Activated T-helper 2 cell treated with anti-CD3 and anti-CD28 coated beads, Interferon-gamma antibody, Interleukin-2, Interleukin-4, amounts not matched to agents 10 μg/mL and 5 μg/mL and 100 μg/mL, durations not matched to agents 14 hours and 24 hours and 36 hours (primary cell): ENCODE data around the gene CRLF1. TPM values are rescaled to one million over a fixed set of nuclear protein-coding genes. Genes with fewer than 3 reads are reported as not detected.

Experiments used
- DNase-seq: peaks from one replicate; pipeline ENCODE4 v3.0.0; 2021; ENCODE audit warnings: low spot score
- H3K27ac Mint-ChIP-seq: one replicate; pipeline ENCODE4 v1.8.0; 2021; ENCODE audit warnings: mixed read lengths
- H3K27me3 Mint-ChIP-seq: one replicate; pipeline ENCODE4 v1.8.0; 2021; ENCODE audit warnings: low read depth, mixed read lengths
- H3K36me3 Mint-ChIP-seq: one replicate; pipeline ENCODE4 v1.8.0; 2021; ENCODE audit warnings: low read depth, mixed read lengths
- H3K4me1 Mint-ChIP-seq: one replicate; pipeline ENCODE4 v1.8.0; 2021; ENCODE audit warnings: low read depth, mixed read lengths
- H3K4me3 Mint-ChIP-seq: one replicate; pipeline ENCODE4 v1.8.0; 2021; ENCODE audit warnings: low read depth, mild to moderate bottlenecking, moderate library complexity, mixed read lengths
- H3K9me3 Mint-ChIP-seq: one replicate; pipeline ENCODE4 v1.8.0; 2021; ENCODE audit warnings: mixed read lengths
- intact Hi-C: fragments of 100-400 bp; cut with micrococcal nuclease; formaldehyde crosslinking; loops from one replicate; pipeline ENCODE4 v1.15.1; 2023
- total RNA-seq: library from RNA; stranded (reverse); gene quantifications from 2 replicates; pipeline ENCODE4 v1.2.3, GENCODE V29; 2022

CRLF1 gene
- total RNA-seq, 1 donor from 2014 or later, result not detected

DNA sequence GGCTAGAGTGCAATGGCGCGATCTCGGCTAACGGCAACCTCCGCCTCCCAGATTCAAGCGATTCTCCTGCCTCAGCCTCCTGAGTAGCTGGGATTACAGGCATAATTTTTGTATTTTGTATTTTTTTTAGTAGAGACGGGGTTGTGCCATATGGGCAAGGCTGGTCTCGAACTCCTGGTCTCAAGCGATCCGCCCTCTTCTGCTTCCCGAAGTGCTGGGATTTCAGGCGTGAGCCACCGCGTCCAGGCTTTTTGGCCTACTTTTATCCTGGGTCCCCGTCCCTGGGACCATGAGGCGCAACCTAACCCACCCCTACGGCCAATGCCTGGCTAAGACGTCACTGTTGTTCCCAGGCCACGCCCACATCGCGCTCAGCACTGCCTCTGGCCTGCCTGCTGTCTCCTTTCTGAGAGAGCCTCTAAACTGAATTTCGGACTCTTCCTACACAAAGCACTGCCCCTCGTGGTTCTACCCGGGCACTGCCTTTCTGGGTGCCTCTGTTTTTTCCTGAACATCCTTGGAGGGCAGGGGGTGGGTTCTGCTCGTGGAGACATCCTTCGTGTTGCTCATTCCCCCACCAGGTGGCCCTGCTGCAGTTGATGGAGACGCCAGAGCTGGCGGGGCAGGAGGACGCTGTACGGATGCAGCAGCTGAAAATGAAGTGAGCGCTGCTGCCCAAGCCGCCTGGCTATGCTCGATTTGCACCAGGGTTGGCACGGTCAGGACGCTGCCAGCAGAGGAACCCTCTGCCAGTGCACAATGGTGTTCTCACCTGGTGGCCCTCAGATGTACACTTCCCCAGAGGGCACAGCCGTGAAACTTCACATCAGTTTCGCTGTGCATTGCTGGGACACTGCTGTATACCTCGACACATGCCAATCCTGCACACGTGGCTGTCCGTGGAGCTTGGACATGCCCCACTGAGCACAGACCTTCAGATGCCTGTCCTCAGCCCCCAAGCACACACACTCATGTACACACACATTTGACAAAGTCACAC lies 16.0 kb downstream of the CRLF1 start:
- DNase-seq, result no peak
- no peaks in the 10 kb centered on the region for H3K9me3 Mint-ChIP-seq

DNA sequence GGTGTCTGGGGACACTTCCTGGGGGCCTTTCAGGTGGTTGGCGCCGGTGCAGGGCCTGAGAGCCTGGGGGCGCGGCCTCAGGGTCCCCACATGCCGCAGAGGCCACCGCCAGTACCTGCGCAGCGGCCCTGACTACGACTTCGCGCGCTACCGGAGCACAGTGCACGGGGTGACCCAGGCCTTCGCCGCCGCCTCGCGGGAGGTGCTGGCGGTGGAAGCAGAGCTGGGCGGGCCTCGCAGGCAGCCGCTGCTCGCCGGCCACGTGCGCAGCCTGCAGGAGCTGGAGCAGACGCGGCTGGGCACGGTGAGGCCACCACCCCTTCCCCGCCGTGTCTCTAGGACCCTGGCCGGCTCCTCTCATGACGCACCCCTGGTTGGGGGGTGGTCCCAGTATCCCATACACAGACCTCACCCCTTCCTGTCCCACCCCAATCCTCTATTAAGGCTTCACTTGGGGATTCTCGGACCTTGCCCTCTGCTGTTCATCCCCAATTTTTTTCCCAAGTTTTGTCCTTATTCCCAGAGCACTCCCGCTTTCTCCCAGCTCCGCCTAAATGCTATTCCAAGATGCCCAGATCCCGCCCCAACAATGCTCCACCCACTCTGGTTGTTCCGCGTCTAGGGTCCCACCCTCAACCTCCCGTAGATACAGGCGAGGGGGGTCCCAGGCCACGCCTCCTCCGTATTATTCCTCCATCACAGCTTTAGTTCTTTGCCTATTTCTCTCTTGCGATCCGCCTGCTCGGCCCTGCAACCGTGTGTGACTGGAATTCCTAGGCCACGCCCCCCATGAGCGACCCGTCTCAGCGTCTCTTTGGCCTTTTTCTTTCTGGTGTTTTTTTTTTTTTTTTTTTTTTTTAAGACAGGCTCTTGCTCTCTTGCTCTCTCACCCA lies 17.0 kb downstream of the CRLF1 start:
- Mint-ChIP-seq H3K27me3 (peaks cover 1% of the 10 kb centered on the region), H3K9me3 (no peaks in the 10 kb centered on the region), H3K4me1 (peaks cover 32% of the 10 kb centered on the region), H3K36me3 (peaks cover 28% of the 10 kb centered on the region), H3K27ac (peak overlapping the region; percentile 92), H3K4me3 (peak overlapping the region; percentile 84)
- intact Hi-C loops, result loop anchor here (1.0 to 5.0 kb wide), 3 partner anchors 18 to 258 kb away; partner anchors contain the start of gene UBA52
- DNase-seq, result peak; percentile 74

More for the DNA sequence above, 16.0 kb downstream of the CRLF1 start:
- peak overlapping the region; percentile 92 for H3K27ac Mint-ChIP-seq
- peak overlapping the region; percentile 84 for H3K4me3 Mint-ChIP-seq
- H3K27me3 Mint-ChIP-seq, result peaks cover 7% of the 10 kb centered on the region
- intact Hi-C loops, result loop anchor here (5.0 kb wide), 1 partner anchor 257 kb away; no protein-coding TSS in a partner anchor
- peaks cover 30% of the 10 kb centered on the region for H3K4me1 Mint-ChIP-seq
- H3K36me3 Mint-ChIP-seq, result peaks cover 28% of the 10 kb centered on the region

DNA sequence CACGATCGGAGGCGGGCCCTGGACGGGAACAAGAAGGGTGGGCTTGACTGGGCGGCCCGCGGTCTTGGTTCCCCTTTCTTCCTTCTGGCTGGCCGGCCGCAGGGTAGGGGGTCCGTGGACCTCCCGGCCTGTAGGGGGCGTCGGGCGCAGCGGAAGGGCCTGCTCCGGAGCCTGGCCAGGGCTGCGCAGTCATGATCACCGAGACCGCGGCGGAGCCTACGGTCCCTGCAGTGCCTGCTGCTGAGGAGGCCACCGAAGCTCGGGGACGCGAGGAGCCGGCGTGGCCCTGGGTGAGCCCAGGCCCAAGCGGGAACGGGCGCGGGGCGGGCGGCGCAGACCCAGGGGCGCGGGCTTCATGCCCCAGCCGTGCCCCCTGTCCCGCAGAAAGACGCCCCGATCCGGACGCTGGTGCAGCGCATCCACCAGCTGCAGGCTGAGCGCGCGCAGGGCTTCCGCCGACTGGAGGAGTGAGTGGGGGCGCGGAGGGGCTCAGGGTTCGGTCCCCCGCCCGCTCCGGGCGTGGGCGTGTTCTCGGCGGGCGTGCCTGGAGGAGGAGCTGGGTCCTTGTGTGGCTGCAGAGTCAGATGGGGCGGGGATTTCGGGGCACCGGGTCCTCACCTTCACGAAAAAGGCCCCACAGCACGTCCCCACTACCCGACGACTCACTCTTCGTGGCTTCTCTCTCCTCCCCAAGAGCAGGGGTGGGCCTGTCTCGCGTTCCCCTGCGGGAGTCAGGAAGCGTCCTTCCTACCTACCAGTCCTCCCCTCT lies 17.8 kb downstream of the CRLF1 start, which contains the start of gene REX1BD:
Gene REX1BD (plus strand): TSS at position 188 of the 769 bp plus-strand sequence. CDS start 4 bp downstream, at position 192.
- H3K27me3 Mint-ChIP-seq, result no peaks in the 10 kb centered on the region
- intact Hi-C loops, result loop anchor here (1.0 to 2.0 kb wide), 3 partner anchors 17 to 66 kb away; partner anchors contain the start of genes ELL and UBA52
- H3K4me1 Mint-ChIP-seq, result peaks cover 31% of the 10 kb centered on the region
- H3K27ac Mint-ChIP-seq, result peak within 1 kb of the TSS; percentile 93
- H3K4me3 Mint-ChIP-seq, result peak within 1 kb of the TSS; percentile 84
- no peaks in the 10 kb centered on the region for H3K9me3 Mint-ChIP-seq
- DNase-seq, result peak; percentile 86
- H3K36me3 Mint-ChIP-seq, result peaks cover 28% of the 10 kb centered on the region

DNA sequence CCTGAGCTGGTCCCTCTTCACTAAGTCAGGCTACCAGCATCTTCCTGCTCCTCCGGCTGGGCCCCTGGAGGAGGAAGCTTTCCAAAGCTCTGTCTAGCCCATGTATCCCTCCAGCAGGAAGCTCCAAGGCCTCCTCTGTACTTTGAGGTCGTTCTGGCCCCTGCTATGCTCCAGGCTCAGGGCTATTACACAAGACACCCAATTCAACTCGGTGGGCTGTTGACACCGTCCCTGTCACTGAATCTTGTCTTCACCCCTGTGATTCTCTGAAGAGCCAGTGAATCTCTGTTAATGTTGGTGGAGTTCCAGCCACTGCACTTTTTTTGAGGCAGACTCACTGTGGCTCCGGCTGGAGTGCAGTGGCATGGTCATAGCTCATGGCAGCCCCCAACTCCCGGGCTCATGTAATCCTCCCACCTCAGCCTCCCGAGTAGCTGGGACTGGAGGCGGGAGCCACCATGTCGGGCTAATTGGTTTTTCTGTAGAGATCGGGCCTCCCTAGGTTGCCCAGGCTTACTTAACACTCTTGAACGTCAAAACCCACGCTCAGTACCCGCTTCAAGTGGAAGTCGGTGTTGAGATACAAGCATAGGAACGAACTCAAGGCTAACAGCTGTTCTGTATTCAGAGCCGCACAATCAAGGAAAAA lies 18.5 kb downstream of the CRLF1 start:
- Mint-ChIP-seq H3K4me3 (peak overlapping the region; percentile 84), H3K9me3 (no peaks in the 10 kb centered on the region), H3K27me3 (no peaks in the 10 kb centered on the region), H3K27ac (peak overlapping the region; percentile 93), H3K4me1 (peaks cover 30% of the 10 kb centered on the region), H3K36me3 (peaks cover 27% of the 10 kb centered on the region)
- DNase-seq, result no peak
- intact Hi-C loops, result loop anchor here (1.0 to 2.0 kb wide), 2 partner anchors 43 to 66 kb away; partner anchors contain the start of gene ELL

DNA sequence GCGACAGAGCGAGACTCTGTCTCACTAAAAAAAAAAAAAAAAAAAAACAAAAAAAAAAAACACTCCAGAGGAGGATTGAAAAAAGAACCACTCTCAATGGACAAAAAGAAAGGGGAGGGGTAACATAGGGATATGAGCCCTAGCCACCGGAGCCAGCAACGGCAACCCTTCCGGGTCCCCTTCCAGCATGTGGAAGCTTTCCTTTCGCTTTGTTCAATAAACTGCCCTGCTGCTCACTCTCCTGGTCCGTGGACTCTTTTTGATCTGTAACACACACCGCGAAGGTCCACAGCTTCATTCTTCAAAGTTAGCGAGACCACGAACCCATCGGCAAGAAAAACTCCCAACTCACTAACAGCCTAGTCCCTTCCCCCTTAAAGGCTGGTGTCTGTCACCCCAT lies 19.0 kb downstream of the CRLF1 start:
- H3K36me3 Mint-ChIP-seq, result peaks cover 25% of the 10 kb centered on the region
- no peak for DNase-seq
- peak overlapping the region; percentile 84 for H3K4me3 Mint-ChIP-seq
- intact Hi-C loops, result no loop called here
- no peaks in the 10 kb centered on the region for H3K9me3 Mint-ChIP-seq
- H3K27me3 Mint-ChIP-seq, result no peaks in the 10 kb centered on the region
- peak overlapping the region; percentile 93 for H3K27ac Mint-ChIP-seq
- peaks cover 30% of the 10 kb centered on the region for H3K4me1 Mint-ChIP-seq

DNA sequence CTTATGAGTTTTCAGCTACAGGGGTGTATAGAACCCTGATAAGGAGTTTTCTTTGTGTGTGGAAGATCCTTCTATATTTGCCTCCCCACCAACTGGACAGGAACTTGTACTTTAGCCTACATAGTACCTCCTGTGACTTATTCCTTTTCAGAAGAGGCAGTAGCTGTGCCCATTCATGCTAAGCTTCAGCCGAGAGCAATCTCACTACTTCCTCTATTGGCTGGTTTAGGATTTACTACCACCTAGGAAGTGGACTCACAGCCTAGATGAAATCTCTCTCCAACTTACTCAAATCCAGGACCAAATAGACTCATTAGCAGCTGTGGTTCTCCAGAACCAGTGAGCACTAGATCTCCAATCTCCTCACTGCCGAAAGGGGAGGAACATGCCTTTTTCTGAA lies 20.3 kb downstream of the CRLF1 start:
- no peaks in the 10 kb centered on the region for H3K27me3 Mint-ChIP-seq
- H3K4me1 Mint-ChIP-seq, result peaks cover 30% of the 10 kb centered on the region
- no peak for DNase-seq
- H3K4me3 Mint-ChIP-seq, result peak overlapping the region; percentile 10
- H3K27ac Mint-ChIP-seq, result no peak overlapping the region
- no peaks in the 10 kb centered on the region for H3K9me3 Mint-ChIP-seq
- peaks cover 17% of the 10 kb centered on the region for H3K36me3 Mint-ChIP-seq
- intact Hi-C loops, result no loop called here

DNA sequence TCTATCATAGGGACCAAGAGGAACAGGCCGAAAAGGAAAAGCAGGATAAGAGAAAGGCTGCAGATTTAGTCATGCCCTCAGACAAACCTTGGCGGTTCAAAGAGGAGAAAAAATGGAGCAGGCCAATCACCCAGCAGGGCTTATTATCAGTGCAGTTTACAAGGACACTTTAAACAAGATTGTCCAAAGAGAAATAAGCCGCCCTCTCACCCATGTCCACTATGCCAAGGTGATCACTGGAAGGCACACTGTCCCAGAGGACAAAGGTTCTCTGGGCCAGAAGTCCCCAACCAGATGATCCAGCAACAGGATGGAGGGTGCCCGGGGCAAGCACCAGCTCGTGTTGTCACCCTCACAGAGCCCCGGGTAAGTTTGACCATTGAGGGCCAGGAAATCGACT lies 26.3 kb downstream of the CRLF1 start:
- DNase-seq, result no peak
- Mint-ChIP-seq H3K27me3 (no peaks in the 10 kb centered on the region), H3K9me3 (no peaks in the 10 kb centered on the region), H3K4me1 (peaks cover 6% of the 10 kb centered on the region), H3K27ac (no peak overlapping the region), H3K4me3 (no peak overlapping the region), H3K36me3 (peaks cover 27% of the 10 kb centered on the region)
- intact Hi-C loops, result no loop called here

DNA sequence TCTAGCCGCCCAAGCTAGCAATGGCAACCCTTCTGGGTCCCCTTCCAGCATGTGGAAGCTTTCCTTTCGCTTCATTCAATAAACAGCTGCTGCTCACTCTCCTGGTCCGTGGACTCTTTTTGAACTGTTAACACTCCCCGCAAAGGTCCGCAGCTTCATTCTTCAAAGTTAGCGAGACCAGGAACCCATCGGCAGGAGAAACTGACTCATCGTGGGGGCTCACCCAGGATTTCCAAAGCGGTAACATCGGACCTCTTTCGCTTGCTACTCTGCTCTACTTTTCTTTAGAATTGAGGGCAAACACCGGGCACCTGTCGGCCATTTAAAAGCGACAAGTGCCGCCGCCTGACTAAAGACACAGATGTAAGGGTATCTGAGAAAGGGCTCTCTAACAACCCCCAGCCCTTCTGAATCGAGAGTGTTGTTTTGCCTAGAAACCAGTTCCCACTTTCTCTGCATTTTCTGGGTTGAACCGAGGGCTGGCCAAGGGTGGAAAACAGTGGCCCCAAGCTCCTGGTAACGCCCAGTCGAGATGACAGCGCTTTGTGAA lies 29.2 kb downstream of the CRLF1 start:
- intact Hi-C loops, result no loop called here
- Mint-ChIP-seq H3K27me3 (no peaks in the 10 kb centered on the region), H3K36me3 (peaks cover 55% of the 10 kb centered on the region), H3K4me1 (peaks cover 18% of the 10 kb centered on the region), H3K4me3 (no peak overlapping the region), H3K9me3 (no peaks in the 10 kb centered on the region), H3K27ac (no peak overlapping the region)
- DNase-seq, result no peak

DNA sequence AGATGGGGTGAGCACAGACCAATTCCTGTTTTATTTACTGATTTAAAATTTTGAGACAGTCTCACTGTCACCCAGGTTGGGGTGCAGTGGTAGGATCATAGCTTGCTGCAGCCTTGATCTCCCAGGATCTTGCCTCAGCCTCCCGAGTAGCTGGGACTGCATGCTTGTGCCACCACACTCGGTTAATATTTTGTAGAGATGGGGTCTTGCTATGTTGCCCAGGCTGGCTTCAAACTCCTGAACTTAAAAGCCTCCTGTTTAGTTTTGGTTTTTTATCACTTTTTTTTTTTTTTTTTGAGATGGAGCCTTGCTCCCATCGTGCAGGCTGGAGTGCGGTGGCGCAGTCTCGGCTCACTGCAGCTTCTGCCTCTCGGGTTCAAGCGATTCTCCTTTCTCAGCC lies 30.2 kb downstream of the CRLF1 start:
- H3K36me3 Mint-ChIP-seq, result peaks cover 66% of the 10 kb centered on the region

DNA sequence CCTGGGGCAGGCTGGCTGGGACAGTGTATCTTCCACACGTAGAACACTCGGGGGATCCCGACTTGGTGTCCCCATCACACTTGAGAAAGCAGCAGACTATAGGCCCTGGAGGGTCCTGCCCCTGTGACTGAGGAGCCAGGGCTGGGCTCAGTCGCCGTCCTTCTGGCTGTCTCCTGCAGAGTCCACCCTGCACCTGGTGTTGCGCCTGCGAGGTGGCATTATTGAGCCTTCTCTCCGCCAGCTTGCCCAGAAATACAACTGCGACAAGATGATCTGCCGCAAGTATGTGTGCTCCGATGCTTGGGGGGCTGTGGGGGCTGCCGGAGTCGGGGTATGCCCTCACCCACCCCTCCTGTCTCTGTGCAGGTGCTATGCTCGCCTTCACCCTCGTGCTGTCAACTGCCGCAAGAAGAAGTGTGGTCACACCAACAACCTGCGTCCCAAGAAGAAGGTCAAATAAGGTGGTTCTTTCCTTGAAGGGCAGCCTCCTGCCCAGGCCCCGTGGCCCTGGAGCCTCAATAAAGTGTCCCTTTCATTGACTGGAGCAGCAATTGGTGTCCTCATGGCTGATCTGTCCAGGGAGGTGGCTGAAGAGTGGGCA lies 31.8 kb downstream of the CRLF1 start:
- Mint-ChIP-seq H3K4me1 (peaks cover 19% of the 10 kb centered on the region), H3K36me3 (peaks cover 72% of the 10 kb centered on the region), H3K27ac (no peak overlapping the region), H3K9me3 (no peaks in the 10 kb centered on the region), H3K4me3 (peak overlapping the region; percentile 14), H3K27me3 (no peaks in the 10 kb centered on the region)
- DNase-seq, result no peak
- intact Hi-C loops, result loop anchor here (5.0 kb wide), 1 partner anchor 97 kb away; no protein-coding TSS in a partner anchor

More for the DNA sequence above, 30.2 kb downstream of the CRLF1 start:
- no peak for DNase-seq
- Mint-ChIP-seq H3K9me3 (no peaks in the 10 kb centered on the region), H3K4me1 (peaks cover 19% of the 10 kb centered on the region), H3K4me3 (no peak overlapping the region), H3K27me3 (no peaks in the 10 kb centered on the region), H3K27ac (no peak overlapping the region)
- intact Hi-C loops, result no loop called here
